ENCODE data around the gene MGAT5B.

The MGAT5B gene

DNA sequence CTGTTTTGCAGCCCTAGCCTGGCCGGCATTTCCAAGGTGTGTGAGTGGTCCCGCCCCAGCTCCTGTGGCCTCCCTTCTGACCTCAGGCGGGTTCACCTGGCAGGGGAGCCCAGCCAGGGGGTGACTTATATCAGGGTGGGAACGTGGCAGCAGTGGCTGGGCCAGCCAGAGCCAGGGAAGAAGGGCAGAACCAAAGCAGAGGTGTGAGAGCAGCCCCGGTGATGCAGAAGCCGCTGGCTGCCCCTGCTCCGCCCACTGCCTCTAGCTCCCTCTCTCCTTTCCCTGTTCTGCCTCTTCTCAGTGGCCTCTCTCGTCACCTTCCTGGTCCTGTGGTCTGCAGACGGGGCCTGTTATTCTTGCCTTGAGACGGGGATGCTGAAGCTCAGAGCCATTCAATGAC, 12.1 kb downstream of the MGAT5B start:
- no peaks in the 10 kb centered on the region for H3K27me3 Mint-ChIP-seq (ENCODE audit: low read depth)
- H3K36me3 Mint-ChIP-seq (ENCODE audit: low read depth): peaks cover 4% of the 10 kb centered on the region
- no peak overlapping the region for H3K4me3 Mint-ChIP-seq
- H3K9me3 Mint-ChIP-seq: peaks cover 10% of the 10 kb centered on the region
- no peak overlapping the region for H3K27ac Mint-ChIP-seq
- no peaks in the 10 kb centered on the region for H3K4me1 Mint-ChIP-seq (ENCODE audit: low read depth)

DNA sequence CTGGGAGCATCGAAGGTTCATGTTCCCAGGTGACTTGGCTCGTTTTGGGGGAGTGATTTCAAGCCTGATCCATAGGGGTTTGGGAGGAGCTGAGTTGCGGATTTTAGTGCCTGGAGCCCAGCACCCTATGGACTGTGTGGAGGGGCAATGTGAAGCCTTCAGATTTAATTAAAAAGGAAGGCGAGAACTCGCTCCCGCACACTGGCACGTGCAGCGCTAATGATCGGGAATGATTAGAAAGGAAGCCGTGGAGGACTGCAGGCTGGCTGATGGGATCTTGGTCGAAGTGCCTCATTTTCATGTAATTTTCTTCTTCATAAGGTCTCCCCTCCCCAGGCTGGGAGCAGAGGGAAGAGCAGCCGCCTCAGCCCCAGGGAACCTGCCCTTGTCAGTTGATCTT, 12.8 kb downstream of the MGAT5B start:
- Mint-ChIP-seq H3K4me3 (no peak overlapping the region), H3K9me3 (peaks cover 3% of the 10 kb centered on the region), H3K36me3 (ENCODE audit: low read depth) (no peaks in the 10 kb centered on the region), H3K27ac (no peak overlapping the region), H3K27me3 (ENCODE audit: low read depth) (no peaks in the 10 kb centered on the region), H3K4me1 (ENCODE audit: low read depth) (no peaks in the 10 kb centered on the region)

DNA sequence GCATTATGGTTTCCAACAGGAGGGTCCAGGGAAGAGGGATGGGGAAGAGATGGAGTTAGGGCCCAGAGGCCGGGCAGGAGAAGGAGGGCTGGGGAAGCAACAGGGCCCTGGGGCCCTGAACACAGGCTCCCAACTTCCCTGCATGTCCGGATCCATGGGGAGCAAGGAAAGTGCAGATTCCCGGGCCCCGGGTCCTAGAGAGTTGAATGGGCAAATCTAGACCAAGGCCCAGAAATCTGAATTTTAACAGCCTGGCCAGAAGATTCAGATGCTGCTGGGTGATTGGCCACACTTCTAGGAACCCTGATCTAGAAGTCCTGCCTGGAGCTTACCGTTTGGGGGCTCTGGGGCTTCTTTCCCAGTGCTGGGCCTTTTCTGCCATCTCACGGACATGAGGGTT, 13.2 kb downstream of the MGAT5B start:
- no peak overlapping the region for H3K4me3 Mint-ChIP-seq
- no peaks in the 10 kb centered on the region for H3K9me3 Mint-ChIP-seq
- no peak overlapping the region for H3K27ac Mint-ChIP-seq
- no peaks in the 10 kb centered on the region for H3K27me3 Mint-ChIP-seq (ENCODE audit: low read depth)
- no peaks in the 10 kb centered on the region for H3K4me1 Mint-ChIP-seq (ENCODE audit: low read depth)
- no peaks in the 10 kb centered on the region for H3K36me3 Mint-ChIP-seq (ENCODE audit: low read depth)

DNA sequence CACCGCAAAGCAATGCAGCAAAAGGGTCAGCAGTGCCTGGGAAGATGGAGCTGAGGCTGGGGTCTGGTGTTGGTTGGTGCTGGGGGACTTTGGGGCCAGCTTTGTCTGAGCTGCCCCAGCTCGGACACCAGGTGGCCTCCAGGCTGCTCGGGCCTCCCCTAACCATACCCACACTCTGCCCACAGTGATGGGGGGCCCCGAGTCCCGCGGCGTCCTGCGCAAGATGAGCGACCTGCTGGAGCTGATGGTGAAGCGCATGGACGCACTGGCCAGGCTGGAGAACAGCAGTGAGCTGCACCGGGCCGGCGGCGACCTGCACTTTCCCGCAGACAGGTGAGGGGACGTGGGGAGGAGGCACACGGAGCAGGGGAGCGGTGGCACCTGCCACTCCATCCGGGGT, 13.8 kb downstream of the MGAT5B start:
- no peaks in the 10 kb centered on the region for H3K36me3 Mint-ChIP-seq (ENCODE audit: low read depth)
- no peaks in the 10 kb centered on the region for H3K9me3 Mint-ChIP-seq
- no peaks in the 10 kb centered on the region for H3K4me1 Mint-ChIP-seq (ENCODE audit: low read depth)
- no peak overlapping the region for H3K27ac Mint-ChIP-seq
- H3K27me3 Mint-ChIP-seq (ENCODE audit: low read depth): no peaks in the 10 kb centered on the region
- H3K4me3 Mint-ChIP-seq: no peak overlapping the region

DNA sequence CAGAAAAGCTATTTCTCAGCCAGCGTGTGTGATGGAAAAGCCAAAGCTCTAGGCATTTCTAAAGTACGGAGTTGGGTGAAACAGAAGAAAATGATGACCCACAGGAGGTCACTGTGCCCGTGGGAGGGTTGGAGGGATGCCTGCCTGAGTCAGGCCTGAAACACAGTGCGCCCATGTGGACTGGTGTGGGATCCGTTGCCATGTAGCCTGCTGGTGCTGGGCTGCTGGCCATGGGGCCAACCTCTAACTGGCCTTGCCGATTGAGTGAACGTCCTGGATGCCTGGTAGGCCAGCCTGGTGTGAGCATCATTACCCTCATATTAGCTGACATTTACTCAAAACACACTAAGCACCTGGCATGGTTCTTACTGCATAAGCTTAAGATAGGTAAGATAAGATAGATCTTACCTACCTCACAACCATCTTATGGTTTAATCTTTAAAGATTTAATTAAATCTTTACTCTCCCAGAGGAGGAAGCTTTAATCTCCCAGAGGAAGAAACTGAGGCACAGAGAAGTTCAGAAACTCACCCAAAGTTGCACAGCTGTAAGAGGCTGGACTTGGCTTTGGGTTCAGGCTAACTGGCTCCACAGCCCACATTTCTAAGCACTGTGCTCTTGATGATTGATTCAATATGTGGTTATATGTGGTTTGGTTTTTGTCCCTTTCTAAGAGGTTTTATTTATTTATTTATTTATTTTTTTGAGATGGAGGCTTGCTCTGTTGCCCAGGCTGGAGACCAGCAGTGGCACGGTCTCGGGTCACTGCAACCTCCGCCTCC, 15.7 kb downstream of the MGAT5B start:
- Mint-ChIP-seq H3K36me3 (ENCODE audit: low read depth) (no peaks in the 10 kb centered on the region), H3K27me3 (ENCODE audit: low read depth) (no peaks in the 10 kb centered on the region), H3K27ac (no peak overlapping the region), H3K4me1 (ENCODE audit: low read depth) (no peaks in the 10 kb centered on the region), H3K4me3 (no peak overlapping the region), H3K9me3 (no peaks in the 10 kb centered on the region)

DNA sequence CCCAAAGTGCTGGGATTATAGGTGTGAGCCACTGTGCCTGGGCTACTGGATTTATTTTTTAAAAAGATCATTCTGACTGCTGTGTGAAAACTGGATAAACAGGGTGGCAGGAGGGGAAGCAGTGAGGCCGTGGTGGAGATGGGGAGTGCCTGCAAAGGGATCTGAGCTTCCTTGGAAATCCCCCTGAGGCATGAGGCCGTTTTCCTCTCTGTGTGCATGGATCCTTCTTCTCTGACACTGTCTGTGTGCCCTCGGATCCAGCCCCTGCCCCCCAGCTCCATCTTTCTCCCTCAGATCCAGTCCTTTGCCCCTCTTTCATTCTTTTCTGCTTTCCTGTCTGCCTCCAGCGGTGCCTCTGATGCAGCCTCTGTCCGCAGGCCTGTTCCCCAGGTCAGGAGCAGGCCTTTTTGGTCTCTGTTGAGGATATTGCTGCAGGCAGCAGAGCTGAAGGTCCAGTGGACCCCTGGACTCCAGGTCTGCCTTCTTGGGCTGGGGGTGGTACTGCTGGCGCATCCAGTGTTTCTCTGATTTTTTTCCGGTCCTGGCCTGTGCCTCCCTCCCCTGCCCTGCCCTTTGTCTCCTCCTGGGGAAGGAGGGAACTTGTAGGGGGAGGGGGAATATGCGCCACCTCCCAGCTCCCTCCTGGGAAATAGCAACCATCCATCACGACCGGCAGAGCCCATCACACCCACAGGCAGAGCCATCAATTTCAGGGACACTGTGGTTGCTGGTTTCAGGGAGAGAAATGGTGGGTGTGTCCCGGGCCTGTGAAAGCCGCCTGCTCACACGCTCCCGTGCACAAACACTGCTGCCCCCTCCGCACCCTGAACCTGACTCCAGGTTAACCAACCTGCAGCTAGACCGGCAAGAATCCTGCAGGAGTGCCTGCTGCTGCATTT, 17.0 kb downstream of the MGAT5B start:
- H3K36me3 Mint-ChIP-seq (ENCODE audit: low read depth): no peaks in the 10 kb centered on the region

DNA sequence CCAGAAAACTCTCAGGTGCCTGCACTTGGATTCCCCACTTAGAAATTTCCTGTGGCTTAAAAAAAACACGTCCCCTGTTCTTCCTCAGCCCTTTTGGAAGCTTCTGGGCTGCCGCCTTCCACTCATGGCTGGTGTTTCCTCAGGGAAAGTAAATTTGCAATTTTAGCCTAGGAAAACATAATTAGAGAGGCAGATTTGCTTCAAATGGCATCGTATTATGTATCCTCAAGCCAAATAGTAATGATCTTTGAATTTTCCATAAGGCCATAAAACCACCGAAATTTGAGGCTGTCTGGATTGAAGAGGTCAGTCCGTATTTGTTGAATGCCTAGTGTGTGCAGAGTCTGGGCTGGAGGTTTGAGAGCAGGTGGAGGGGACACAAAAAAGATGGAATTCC, 17.7 kb downstream of the MGAT5B start:
- Mint-ChIP-seq H3K27ac (no peak overlapping the region), H3K9me3 (no peaks in the 10 kb centered on the region), H3K27me3 (ENCODE audit: low read depth) (no peaks in the 10 kb centered on the region), H3K4me1 (ENCODE audit: low read depth) (no peaks in the 10 kb centered on the region), H3K4me3 (no peak overlapping the region), H3K36me3 (ENCODE audit: low read depth) (no peaks in the 10 kb centered on the region)

More for the DNA sequence above, 17.0 kb downstream of the MGAT5B start:
- no peaks in the 10 kb centered on the region for H3K4me1 Mint-ChIP-seq (ENCODE audit: low read depth)
- no peaks in the 10 kb centered on the region for H3K27me3 Mint-ChIP-seq (ENCODE audit: low read depth)
- no peak overlapping the region for H3K27ac Mint-ChIP-seq
- H3K9me3 Mint-ChIP-seq: no peaks in the 10 kb centered on the region
- H3K4me3 Mint-ChIP-seq: no peak overlapping the region

DNA sequence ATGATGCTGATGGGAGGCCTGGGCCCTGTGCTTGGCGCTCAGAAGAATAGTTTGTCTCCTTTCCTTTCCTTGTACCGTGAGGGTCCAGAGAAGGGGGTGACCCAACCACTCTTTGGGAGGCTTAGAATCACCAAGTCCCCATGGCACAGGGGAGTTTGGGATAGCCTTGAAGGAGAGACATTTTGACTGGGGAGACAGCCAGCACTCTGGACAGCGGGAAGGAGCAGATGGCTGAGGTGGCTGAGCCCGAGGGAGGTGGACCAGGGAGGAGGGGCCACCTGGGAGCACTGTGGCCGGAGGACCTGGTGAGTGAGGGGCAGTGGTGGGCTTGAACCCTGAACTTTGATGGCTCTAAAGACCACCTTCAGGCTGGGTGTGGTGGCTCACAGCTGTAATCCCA, 18.2 kb downstream of the MGAT5B start:
- no peak overlapping the region for H3K27ac Mint-ChIP-seq
- H3K36me3 Mint-ChIP-seq (ENCODE audit: low read depth): no peaks in the 10 kb centered on the region
- no peaks in the 10 kb centered on the region for H3K27me3 Mint-ChIP-seq (ENCODE audit: low read depth)
- H3K9me3 Mint-ChIP-seq: no peaks in the 10 kb centered on the region
- no peak overlapping the region for H3K4me3 Mint-ChIP-seq
- no peaks in the 10 kb centered on the region for H3K4me1 Mint-ChIP-seq (ENCODE audit: low read depth)

DNA sequence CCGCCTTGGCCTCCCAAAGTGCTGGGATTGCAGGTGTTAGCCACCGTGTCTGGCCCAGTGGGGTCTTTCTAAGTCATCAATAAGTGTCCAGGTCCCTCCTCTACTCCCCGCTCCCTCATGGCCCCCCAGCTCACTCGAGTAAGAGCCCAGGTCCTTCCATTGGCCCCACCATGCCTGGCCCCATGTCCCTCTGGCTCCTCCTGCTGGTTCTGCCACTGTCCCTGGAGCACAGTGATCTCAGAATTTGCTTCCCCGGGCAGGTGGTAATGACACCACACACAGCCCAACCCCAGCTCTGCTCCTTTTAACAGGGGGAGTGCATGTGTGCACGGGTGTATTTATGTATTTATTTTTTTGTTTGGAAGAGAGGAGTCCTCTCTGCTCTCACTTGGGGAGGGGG, 19.6 kb downstream of the MGAT5B start:
- Mint-ChIP-seq H3K9me3 (no peaks in the 10 kb centered on the region), H3K4me3 (no peak overlapping the region), H3K27me3 (ENCODE audit: low read depth) (no peaks in the 10 kb centered on the region), H3K4me1 (ENCODE audit: low read depth) (no peaks in the 10 kb centered on the region), H3K27ac (no peak overlapping the region), H3K36me3 (ENCODE audit: low read depth) (no peaks in the 10 kb centered on the region)

DNA sequence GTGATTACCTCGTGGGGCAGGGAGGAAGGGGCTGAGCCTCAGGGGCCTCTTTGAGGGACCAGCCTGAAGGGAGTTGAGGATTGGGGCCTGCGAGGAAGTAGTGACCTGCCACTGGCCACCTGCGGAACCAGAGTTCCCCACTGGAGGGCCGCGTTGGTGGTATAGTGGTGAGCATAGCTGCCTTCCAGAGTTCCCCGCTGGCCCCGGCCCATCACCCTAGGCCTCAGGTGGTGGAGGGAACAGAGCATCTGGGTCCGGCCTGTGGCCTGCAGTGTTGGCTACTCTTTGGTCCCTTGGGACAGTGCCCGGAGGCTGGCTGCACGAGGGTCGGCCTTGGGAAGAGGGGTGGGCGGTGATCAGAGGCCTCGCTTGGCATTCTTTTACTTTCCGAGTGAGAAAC, 20.5 kb downstream of the MGAT5B start:
- Mint-ChIP-seq H3K9me3 (no peaks in the 10 kb centered on the region), H3K36me3 (ENCODE audit: low read depth) (no peaks in the 10 kb centered on the region), H3K27ac (no peak overlapping the region), H3K4me3 (no peak overlapping the region), H3K27me3 (ENCODE audit: low read depth) (no peaks in the 10 kb centered on the region), H3K4me1 (ENCODE audit: low read depth) (no peaks in the 10 kb centered on the region)

DNA sequence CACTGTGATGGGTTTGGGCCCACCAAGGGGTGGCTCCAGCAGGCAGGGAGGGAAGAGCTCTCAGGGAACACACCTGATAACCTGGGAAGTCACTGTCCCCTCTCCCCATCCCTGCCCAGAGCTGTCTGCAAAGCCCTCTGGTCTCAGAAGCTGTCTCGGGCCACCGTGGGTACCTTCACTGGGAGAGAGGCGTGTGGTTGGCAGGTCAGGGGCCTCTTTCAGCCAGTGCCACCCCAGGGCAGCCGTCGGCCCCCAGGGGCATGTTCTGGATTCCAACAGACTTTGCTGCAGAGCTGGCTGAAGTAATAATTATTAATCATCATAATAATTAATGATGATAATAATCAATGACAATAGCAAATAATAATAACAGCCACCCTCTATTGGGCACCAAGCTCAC, 21.1 kb downstream of the MGAT5B start:
- no peak overlapping the region for H3K4me3 Mint-ChIP-seq
- H3K27me3 Mint-ChIP-seq (ENCODE audit: low read depth): no peaks in the 10 kb centered on the region
- no peak overlapping the region for H3K27ac Mint-ChIP-seq
- H3K9me3 Mint-ChIP-seq: no peaks in the 10 kb centered on the region
- H3K4me1 Mint-ChIP-seq (ENCODE audit: low read depth): no peaks in the 10 kb centered on the region
- no peaks in the 10 kb centered on the region for H3K36me3 Mint-ChIP-seq (ENCODE audit: low read depth)

DNA sequence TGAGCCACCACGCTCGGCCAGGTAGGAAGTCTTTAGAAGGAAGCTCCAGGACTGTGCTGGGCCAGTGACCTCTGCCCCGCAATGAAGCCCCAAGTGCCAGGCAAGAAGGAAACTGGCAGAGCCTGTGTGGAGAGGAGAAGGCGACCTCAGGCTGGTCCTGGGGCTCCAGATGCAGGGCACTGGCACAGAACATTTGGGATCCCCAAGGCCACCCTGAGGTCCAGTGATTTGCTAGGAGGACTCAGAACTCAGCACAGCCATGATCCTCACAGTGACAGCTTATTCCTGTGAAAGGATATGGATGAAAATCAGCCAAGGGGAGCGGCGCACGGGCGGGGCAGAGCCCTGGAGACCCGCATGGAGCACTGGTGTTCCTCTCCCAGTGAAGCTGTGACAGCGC, 24.1 kb downstream of the MGAT5B start:
- no peaks in the 10 kb centered on the region for H3K9me3 Mint-ChIP-seq
- no peaks in the 10 kb centered on the region for H3K27me3 Mint-ChIP-seq (ENCODE audit: low read depth)
- H3K36me3 Mint-ChIP-seq (ENCODE audit: low read depth): no peaks in the 10 kb centered on the region
- H3K4me1 Mint-ChIP-seq (ENCODE audit: low read depth): no peaks in the 10 kb centered on the region
- no peak overlapping the region for H3K27ac Mint-ChIP-seq
- H3K4me3 Mint-ChIP-seq: no peak overlapping the region

DNA sequence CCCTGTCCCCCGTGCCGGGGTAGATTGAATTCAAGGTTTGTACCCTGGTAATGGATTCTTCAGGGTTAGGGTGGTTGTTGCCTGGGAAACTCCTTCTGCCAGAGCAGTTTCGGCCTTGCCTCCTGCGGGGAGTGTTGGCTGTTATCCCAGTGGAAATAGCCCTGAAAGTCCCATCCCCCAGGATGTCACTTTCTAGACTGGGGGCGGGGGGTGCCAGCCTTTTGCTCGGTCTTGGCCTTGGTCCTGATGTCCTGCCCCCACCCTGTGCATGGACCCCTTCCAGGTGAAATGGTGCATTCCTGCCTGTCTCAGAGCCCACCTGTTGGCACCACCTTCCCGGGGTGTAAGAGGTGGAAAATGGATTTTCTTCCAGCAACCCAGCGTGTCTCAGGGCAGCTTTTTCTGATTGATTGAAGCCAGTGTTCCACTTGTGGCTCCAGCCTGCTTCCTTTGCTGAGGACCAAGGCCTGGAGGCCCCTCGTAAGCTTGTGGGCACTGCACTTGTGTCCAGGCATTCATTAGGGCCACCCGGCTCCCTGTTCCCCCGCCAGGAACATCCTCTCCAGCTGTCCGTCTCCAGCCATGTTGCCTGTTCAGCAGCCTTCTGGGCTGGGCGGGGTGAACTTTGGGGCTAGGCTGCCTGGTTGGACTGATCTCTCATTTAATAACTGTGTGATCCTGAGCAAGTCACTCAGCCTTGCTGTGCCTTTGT, 25.6 kb downstream of the MGAT5B start:
- Mint-ChIP-seq H3K9me3 (no peaks in the 10 kb centered on the region), H3K4me1 (ENCODE audit: low read depth) (no peaks in the 10 kb centered on the region), H3K36me3 (ENCODE audit: low read depth) (no peaks in the 10 kb centered on the region), H3K4me3 (no peak overlapping the region), H3K27me3 (ENCODE audit: low read depth) (no peaks in the 10 kb centered on the region), H3K27ac (no peak overlapping the region)

DNA sequence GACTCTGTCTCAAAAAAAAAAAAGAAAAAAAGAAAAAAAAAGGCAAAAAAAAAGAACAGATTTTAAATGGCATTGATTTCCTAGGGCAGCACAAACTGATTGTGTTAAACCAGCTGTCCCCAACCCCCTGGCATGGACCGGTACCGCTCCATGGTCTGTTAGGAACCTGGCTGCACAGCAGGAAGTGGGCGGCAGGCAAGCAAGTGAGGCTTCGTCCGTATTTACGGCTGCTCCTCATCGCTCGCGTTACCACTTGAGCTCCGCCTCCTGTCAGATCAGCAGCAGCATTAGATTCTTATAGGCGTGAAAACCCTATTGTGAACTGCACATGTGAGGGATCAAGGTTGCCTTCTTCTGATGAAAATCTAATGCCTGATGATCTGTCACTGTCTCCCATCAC, 26.6 kb downstream of the MGAT5B start:
- Mint-ChIP-seq H3K4me3 (no peak overlapping the region), H3K27ac (no peak overlapping the region), H3K4me1 (ENCODE audit: low read depth) (no peaks in the 10 kb centered on the region), H3K27me3 (ENCODE audit: low read depth) (peaks cover 3% of the 10 kb centered on the region), H3K9me3 (no peaks in the 10 kb centered on the region), H3K36me3 (ENCODE audit: low read depth) (no peaks in the 10 kb centered on the region)

DNA sequence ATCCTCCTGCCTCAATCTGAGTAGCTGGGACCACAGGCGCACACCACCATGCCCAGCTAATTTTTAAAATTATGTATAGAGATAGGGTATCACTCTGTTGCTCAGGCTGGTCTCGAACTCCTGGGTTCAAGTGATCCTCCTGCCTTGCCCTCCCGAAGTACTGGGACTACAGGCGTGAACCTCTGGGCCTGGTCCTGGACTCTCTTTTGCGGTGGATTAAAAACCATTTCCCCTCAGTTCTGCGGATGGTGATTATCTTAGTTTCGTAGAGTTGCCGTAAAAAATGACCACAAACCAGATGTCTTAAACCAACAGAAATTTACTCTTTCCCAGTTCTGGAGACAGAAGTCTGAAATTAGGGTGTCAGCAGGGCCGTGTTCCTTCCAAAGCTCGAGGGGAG, 28.8 kb downstream of the MGAT5B start:
- Mint-ChIP-seq H3K36me3 (ENCODE audit: low read depth) (no peaks in the 10 kb centered on the region), H3K4me3 (no peak overlapping the region)

More for the DNA sequence above, 28.8 kb downstream of the MGAT5B start:
- Mint-ChIP-seq H3K27ac (no peak overlapping the region), H3K4me1 (ENCODE audit: low read depth) (no peaks in the 10 kb centered on the region), H3K27me3 (ENCODE audit: low read depth) (peaks cover 3% of the 10 kb centered on the region), H3K9me3 (no peaks in the 10 kb centered on the region)

All from T-helper 1 cell treated with Interleukin-12 subunit alpha and Interleukin-12 subunit beta and Interleukin-4 antibody, amounts not matched to agents 30 μg/mL and 1 μg/mL, for 36 hours (primary cell).